HepG2 (cell line): Measurements from ENCODE around the gene PACS1. TPM values are rescaled to one million over a fixed set of nuclear protein-coding genes. Genes with fewer than 3 reads are reported as not detected.

ENCODE experiments used
- AKAP8 ChIP-seq: sonication (generic); formaldehyde crosslinking; IDR thresholded peaks from 2 replicates; pipeline ENCODE4 v1.5.1; 2020; ENCODE audit warnings: mild to moderate bottlenecking, missing genetic modification reagents
- CBFB ChIP-seq: sonication (generic); formaldehyde crosslinking; IDR thresholded peaks from 2 replicates; pipeline ENCODE4 v1.4.0; 2020; ENCODE audit warnings: missing genetic modification reagents
- CBX5 ChIP-seq: sonication (generic); formaldehyde crosslinking; IDR thresholded peaks from 2 replicates; pipeline ENCODE4 v1.4.0; 2020; ENCODE audit warnings: missing genetic modification reagents, borderline replicate concordance
- FOXO1 ChIP-seq: sonication (generic); formaldehyde crosslinking; IDR thresholded peaks from 2 replicates; pipeline ENCODE4 v1.4.0; 2020; ENCODE audit warnings: missing genetic modification reagents
- GABPA ChIP-seq, 2 experiments: IDR thresholded peaks; 2 replicates each; pipeline ENCODE4 v1.6.1; 2011 to 2016; ENCODE audit warnings: low read depth in 2 of 2, low read length in 1 of 2, missing biosample characterization in 1 of 2, missing genetic modification characterization in 1 of 2
- HNRNPK ChIP-seq: fragments of 200-400 bp; formaldehyde crosslinking; IDR thresholded peaks from 2 replicates; pipeline ENCODE4 v1.6.1; 2018; ENCODE audit warnings: low read length, low read depth, moderate library complexity, mild to moderate bottlenecking; ENCODE audit not compliant: poor library complexity, severe bottlenecking
- NFIC ChIP-seq: IDR thresholded peaks from 2 replicates; pipeline ENCODE4 v1.6.1; 2012; ENCODE audit warnings: mild to moderate bottlenecking, low read length, inconsistent platforms
- SP4 ChIP-seq: sonication (generic); formaldehyde crosslinking; IDR thresholded peaks from 2 replicates; pipeline ENCODE4 v1.8.1; 2023; ENCODE audit warnings: mild to moderate bottlenecking, missing genetic modification reagents
- TMF1 ChIP-seq: sonication (generic); formaldehyde crosslinking; IDR thresholded peaks from 2 replicates; pipeline ENCODE4 v1.8.1; 2022; ENCODE audit warnings: low read depth, missing genetic modification reagents
- TOE1 ChIP-seq: sonication (generic); formaldehyde crosslinking; IDR thresholded peaks from 2 replicates; pipeline ENCODE4 v1.4.0; 2020; ENCODE audit warnings: mild to moderate bottlenecking, missing genetic modification reagents
- TOPORS ChIP-seq: sonication (generic); formaldehyde crosslinking; IDR thresholded peaks from 2 replicates; pipeline ENCODE4 v1.8.0; 2023; ENCODE audit warnings: mild to moderate bottlenecking, missing genetic modification reagents
- ZIK1 ChIP-seq: sonication (generic); formaldehyde crosslinking; IDR thresholded peaks from 2 replicates; pipeline ENCODE4 v1.5.0; 2020; ENCODE audit warnings: mild to moderate bottlenecking, low read depth, missing genetic modification reagents, borderline replicate concordance
- ZNF10 ChIP-seq: sonication (generic); formaldehyde crosslinking; IDR thresholded peaks from 2 replicates; pipeline ENCODE4 v1.4.0; 2020; ENCODE audit warnings: mild to moderate bottlenecking, low read depth, missing genetic modification reagents, borderline replicate concordance
- ZNF251 ChIP-seq: sonication (generic); formaldehyde crosslinking; IDR thresholded peaks from 2 replicates; pipeline ENCODE4 v1.9.0; 2021; ENCODE audit warnings: mild to moderate bottlenecking, missing genetic modification reagents
- ZNF546 ChIP-seq: sonication (generic); formaldehyde crosslinking; conservative IDR thresholded peaks from 2 replicates; pipeline ENCODE4 v1.8.1; 2023; ENCODE audit warnings: mild to moderate bottlenecking, missing genetic modification reagents
- ZNF572 ChIP-seq: sonication (generic); formaldehyde crosslinking; IDR thresholded peaks from 2 replicates; pipeline ENCODE4 v1.5.1; 2020; ENCODE audit warnings: mild to moderate bottlenecking, missing genetic modification reagents
- ZNF883 ChIP-seq: sonication (generic); formaldehyde crosslinking; IDR thresholded peaks from 2 replicates; pipeline ENCODE4 v1.5.1; 2020; ENCODE audit warnings: mild to moderate bottlenecking, missing genetic modification reagents; ENCODE audit errors: not compliant biosample characterization
- ZSCAN25 ChIP-seq: sonication (generic); formaldehyde crosslinking; IDR thresholded peaks from 2 replicates; pipeline ENCODE4 v1.8.0; 2022; ENCODE audit warnings: mild to moderate bottlenecking, missing genetic modification reagents
- polyA plus RNA-seq, 8 experiments: library from polyadenylated mRNA; depleted of rRNA in 3 of 8; stranded (reverse) in 7 of 8; unstranded in 1 of 8; fragments of >200 nt; fragmentation: Illumina TruSeq in 4 of 8; extraction: Trizol in 4 of 8; gene quantifications; 2 replicates each; pipeline versions ENCODE4 v1.2.1 to v1.2.3, GENCODE V29; 2011 to 2016; ENCODE audit warnings: low read depth in 4 of 8, missing spikeins in 1 of 8, mixed read lengths in 1 of 8; ENCODE audit not compliant: insufficient read depth in 1 of 8
- total RNA-seq, 5 experiments: library from RNA; depleted of rRNA; stranded (reverse); fragments of >200 nt; fragmentation: Illumina TruSeq; extraction: Trizol; gene quantifications; 2 replicates each; pipeline ENCODE4 v1.2.3, GENCODE V29; 2016; ENCODE audit warnings: low read depth in 1 of 5
- TF ChIP-seq, protein P1 (sequence below): sonication (generic); formaldehyde crosslinking; IDR thresholded peaks from 2 replicates; pipeline ENCODE4 v1.5.0; 2020; ENCODE audit warnings: mild to moderate bottlenecking, missing genetic modification reagents, borderline replicate concordance
- TF ChIP-seq, protein P2 (sequence below): sonication (generic); formaldehyde crosslinking; IDR thresholded peaks from 2 replicates; pipeline ENCODE4 v1.5.0; 2020; ENCODE audit warnings: missing genetic modification reagents
- TF ChIP-seq, protein P3 (sequence below): sonication (generic); formaldehyde crosslinking; IDR thresholded peaks from 2 replicates; pipeline ENCODE4 v1.4.0; 2020; ENCODE audit warnings: low read depth, mild to moderate bottlenecking, missing genetic modification reagents
- TF ChIP-seq, protein P4 (sequence below): IDR thresholded peaks from 2 replicates; pipeline ENCODE4 v1.6.1; 2012; ENCODE audit warnings: inconsistent platforms
- TF ChIP-seq, protein P5 (sequence below): sonication (generic); formaldehyde crosslinking; IDR thresholded peaks from 2 replicates; pipeline ENCODE4 v1.4.0; 2020; ENCODE audit warnings: missing genetic modification reagents

Gene PACS1
- total and polyA plus RNA-seq, 2 of the 13 experiments (the other 11 are each of a cell fraction or from before 2014, with no cell fraction given): 7.6 to 8.6 TPM

DNA sequence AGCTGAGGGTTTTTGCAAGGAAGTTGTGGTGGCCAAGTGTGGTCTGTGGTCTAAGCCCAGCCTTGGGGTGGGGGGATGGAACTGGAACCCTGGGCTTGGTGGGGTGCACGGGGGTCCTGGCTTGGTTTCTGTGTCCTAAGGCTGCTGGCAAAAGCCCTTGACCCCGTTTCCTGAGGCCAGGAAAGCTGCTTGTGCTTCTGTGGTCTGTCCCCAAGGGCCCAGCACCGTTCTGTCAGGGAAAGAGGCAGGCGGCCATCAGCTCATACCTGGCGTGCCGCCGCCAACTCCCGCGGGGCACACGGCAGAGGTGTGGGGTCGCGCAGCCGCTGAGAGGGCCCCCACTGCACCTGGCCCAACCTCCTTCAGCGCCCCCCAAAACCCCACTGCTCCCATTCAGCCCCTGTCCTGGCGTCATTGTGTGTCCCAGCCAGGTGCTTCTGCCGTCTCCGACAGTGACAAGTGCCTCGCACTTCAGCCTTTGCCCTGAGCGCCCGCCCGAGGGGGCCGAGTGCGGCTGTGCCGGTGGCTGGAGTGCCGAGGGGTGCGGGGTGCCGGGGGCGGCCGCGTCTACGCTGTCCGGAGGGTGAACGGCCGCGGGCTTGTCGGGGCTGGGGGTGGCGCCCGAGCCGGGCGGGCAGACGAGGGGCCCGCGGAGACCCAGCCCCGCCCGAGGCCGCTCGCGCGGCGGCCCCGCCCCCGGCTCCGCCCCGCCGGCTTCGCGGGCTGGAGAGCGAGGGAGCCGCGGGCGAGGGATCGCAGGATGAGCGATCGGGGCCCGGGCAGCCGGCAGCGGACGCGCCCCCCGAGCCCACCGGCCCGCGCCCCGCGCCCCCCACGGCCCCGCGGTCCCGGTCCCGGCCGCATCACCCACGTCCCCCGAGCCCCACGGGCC lies 207.6 kb downstream of the PACS1 start, which contains the start of gene CNIH2 (continued):
- TF ChIP-seq, protein P1, sequence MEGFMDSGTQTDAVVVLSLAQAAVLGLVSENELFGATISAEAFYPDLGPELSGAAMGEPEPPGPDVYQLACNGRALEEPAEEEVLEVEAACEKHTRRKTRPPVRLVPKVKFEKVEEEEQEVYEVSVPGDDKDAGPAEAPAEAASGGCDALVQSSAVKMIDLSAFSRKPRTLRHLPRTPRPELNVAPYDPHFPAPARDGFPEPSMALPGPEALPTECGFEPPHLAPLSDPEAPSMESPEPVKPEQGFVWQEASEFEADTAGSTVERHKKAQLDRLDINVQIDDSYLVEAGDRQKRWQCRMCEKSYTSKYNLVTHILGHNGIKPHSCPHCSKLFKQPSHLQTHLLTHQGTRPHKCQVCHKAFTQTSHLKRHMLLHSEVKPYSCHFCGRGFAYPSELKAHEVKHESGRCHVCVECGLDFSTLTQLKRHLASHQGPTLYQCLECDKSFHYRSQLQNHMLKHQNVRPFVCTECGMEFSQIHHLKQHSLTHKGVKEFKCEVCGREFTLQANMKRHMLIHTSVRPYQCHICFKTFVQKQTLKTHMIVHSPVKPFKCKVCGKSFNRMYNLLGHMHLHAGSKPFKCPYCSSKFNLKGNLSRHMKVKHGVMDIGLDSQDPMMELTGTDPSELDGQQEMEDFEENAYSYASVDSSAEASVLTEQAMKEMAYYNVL (CRISPR knock-in tag): peak; percentile 43; the same call in 1 of the 2 replicates
- TF ChIP-seq, protein P2, sequence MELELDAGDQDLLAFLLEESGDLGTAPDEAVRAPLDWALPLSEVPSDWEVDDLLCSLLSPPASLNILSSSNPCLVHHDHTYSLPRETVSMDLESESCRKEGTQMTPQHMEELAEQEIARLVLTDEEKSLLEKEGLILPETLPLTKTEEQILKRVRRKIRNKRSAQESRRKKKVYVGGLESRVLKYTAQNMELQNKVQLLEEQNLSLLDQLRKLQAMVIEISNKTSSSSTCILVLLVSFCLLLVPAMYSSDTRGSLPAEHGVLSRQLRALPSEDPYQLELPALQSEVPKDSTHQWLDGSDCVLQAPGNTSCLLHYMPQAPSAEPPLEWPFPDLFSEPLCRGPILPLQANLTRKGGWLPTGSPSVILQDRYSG (CRISPR knock-in tag): no peak
- peak; percentile 66; the same call in 1 of the 2 replicates for TF ChIP-seq AKAP8
- TF ChIP-seq SP4: 0 out of 2 replicates have a peak, but pooled peaks have one; percentile 34
- TF ChIP-seq ZNF10 (CRISPR knock-in tag): no peak
- TF ChIP-seq, protein P3, sequence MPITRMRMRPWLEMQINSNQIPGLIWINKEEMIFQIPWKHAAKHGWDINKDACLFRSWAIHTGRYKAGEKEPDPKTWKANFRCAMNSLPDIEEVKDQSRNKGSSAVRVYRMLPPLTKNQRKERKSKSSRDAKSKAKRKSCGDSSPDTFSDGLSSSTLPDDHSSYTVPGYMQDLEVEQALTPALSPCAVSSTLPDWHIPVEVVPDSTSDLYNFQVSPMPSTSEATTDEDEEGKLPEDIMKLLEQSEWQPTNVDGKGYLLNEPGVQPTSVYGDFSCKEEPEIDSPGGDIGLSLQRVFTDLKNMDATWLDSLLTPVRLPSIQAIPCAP (CRISPR knock-in tag): no peak
- TF ChIP-seq, protein P4, sequence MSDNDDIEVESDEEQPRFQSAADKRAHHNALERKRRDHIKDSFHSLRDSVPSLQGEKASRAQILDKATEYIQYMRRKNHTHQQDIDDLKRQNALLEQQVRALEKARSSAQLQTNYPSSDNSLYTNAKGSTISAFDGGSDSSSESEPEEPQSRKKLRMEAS: peak; percentile 49; the same call in 1 of the 2 replicates
- no peak for TF ChIP-seq GABPA (IDR thresholded peaks at IDR 0.05; ENCODE audit: low read depth, low read length)
- no peak for TF ChIP-seq GABPA (CRISPR knock-in tag; IDR thresholded peaks at IDR 0.05; ENCODE audit: low read depth)
- no peak for TF ChIP-seq ZNF251 (CRISPR knock-in tag)
- no peak for TF ChIP-seq ZIK1
- peak; percentile 54; the same call in 1 of the 2 replicates for TF ChIP-seq TMF1 (CRISPR knock-in tag)
- TF ChIP-seq FOXO1 (CRISPR knock-in tag): no peak
- TF ChIP-seq CBFB (CRISPR knock-in tag): no peak
- TF ChIP-seq HNRNPK: peak; percentile 53
- TF ChIP-seq ZNF883 (CRISPR knock-in tag): no peak
- no peak for TF ChIP-seq TOE1 (CRISPR knock-in tag)
- no peak for TF ChIP-seq ZSCAN25 (CRISPR knock-in tag)
- no peak for TF ChIP-seq ZNF572 (CRISPR knock-in tag)
- TF ChIP-seq ZNF546 (CRISPR knock-in tag): no peak
- no peak for TF ChIP-seq CBX5 (CRISPR knock-in tag)
- TF ChIP-seq, protein P5, sequence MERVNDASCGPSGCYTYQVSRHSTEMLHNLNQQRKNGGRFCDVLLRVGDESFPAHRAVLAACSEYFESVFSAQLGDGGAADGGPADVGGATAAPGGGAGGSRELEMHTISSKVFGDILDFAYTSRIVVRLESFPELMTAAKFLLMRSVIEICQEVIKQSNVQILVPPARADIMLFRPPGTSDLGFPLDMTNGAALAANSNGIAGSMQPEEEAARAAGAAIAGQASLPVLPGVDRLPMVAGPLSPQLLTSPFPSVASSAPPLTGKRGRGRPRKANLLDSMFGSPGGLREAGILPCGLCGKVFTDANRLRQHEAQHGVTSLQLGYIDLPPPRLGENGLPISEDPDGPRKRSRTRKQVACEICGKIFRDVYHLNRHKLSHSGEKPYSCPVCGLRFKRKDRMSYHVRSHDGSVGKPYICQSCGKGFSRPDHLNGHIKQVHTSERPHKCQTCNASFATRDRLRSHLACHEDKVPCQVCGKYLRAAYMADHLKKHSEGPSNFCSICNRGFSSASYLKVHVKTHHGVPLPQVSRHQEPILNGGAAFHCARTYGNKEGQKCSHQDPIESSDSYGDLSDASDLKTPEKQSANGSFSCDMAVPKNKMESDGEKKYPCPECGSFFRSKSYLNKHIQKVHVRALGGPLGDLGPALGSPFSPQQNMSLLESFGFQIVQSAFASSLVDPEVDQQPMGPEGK (CRISPR knock-in tag): peak; percentile 56
- TF ChIP-seq TOPORS: 0 out of 2 replicates have a peak, but pooled peaks have one; percentile 29
- TF ChIP-seq NFIC: no peak
